Inferior parietal cortex (tissue), 1 donor: ENCODE measurements around the gene TCERG1L.
"Not testable (repeated sequence)": the region's sequence is repeated elsewhere in the genome, so short reads cannot be mapped to it uniquely, and the experiment has no call there.

Experiments used
- DNase-seq: peaks from one replicate; pipeline ENCODE4 v3.0.0-alpha.2; 2016; ENCODE audit errors: extremely low spot score

TCERG1L gene

DNA sequence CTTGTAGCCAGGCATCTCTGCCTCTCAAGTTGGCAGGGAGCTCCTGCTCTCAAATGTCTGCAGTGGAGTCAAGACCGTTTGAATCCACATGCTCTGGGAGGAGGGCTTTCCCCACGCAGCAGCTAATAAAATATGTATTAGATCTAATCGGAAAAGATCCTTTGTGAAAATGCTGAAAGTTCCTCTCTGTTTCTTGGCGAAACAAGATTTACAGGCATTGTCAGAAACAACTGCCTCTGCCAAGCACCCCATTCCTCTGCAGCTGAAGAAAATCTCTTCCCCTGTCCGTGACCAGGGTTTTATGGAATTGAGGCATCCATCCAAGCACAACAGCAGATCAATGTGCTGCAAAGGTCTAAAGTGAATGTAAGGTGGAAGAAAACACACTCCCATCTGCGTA lies 165.8 kb downstream of the TCERG1L start:
- DNase-seq, result no peak

DNA sequence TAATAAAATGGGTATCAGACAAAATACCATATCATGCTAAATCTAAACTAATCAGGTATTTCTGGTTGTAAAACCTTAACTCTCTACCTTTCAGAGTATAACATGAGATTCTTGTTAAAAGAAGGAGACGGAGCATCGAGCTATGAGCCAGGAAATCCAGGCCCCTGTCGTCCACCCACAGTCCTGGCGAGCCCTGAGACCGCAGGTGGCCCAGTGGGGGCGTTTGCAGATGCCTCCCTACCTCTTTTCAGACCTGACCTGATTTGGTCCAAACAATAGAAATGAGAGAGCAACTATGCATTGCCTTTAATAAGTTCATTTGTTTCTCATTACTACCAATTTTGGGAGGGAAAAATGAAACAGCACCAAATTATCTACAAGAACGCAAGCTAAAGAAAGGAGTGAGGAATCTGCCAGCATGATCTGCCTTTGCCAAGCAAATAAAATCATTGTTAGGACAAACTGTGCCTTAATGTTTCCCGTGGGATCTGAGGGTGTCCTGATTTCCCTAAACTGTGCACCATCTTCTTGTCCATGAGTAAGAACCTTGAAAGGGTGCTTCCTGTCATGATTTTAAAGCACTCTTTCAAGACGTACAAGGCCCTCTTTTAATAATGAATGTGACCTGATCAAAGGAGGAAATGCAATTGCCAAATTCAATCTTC lies 166.7 kb downstream of the TCERG1L start:
- DNase-seq, result peak; percentile 16

DNA sequence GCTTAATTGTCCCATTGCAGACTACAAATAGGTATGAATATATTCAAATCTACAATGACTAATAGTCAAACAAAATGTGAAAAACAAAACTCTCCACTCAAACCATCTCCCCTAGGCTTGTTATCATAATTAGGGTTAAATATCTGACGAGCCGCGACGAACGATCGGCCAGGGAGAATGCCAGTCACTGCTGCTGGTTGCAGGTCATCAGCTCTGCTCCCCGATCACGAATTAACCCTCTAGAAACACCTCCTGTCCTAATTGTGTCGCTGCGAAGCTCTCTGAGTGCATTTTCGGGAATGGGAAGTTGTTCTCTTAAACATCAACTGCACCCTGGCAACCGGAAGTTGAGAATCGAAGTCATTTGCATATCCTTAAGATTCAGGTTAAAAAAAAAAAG lies 167.3 kb downstream of the TCERG1L start:
- DNase-seq, result no peak

DNA sequence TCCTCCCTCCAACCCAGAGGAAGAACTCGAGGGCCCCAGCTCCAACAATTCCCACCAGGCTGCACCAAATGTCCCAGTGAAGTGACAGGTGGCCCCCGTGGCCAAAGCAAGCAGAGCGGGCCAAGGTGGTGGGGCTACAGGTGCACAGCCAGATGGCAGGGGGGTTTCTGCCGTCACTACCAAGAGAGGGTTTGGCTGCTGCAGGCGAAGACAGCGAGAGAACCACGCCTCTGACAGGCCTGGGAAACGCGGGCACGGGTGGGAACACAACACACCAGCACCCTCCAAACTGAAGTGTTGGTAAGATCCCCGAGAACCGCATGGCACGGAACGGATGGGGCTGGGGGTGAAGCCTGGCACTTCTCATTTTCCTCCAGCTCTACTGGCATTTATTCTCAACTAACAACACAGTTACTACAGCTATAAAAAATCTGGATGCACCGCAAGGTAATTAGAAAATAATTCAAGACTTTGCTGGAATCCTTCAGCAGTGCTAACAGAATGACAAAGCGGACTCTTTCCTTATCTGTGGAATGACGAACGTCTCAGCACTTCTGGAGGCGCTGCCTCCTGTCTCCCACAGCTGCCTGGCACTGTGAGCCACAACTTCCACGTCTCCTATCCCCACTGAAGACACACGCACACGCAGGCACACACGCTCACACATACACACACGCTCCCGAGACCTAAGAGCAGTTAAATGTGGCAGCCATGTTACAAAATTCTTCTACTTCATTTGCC lies 167.9 kb downstream of the TCERG1L start:
- DNase-seq, result no peak

DNA sequence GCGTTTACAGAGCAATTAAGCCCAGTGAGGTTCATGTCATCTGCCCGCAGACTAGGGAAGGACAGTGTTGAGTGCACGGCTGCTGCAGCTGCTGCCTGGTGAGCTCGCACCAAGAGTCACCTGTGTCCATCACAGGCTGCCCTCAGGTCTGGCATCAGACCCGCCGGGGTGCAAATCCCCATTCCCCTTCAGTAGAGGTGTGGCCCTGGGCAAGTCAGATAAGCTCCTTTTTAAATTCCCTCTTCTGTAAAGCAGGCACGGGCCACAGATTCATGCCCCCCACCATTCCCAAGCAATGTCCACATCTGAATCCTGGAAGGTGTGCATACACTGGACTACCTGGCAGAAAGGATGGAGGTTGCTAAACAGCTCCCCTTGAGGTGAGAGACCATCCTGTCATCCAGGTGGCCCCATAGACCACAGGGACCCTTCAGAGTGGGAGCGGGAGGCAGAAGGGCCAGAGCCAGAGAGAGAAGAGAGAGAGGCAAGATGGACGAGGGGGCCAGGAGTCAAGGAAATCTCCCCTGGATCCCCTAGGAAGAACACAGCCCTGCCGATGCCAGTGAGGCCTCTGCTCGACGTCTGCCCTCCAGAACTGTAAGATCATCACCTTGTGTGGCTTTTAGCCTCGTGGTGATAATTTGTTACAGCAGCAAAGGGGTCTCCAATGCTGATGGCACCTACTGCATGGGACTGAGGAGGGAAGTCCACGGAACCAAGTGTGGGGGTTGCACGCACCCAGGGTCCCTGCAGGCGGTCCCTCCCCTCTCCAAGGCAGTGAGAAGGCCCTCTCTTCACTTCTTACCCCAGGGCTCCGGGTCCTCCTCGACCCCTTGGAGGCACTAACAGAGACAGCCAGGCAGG lies 168.8 kb downstream of the TCERG1L start:
- DNase-seq, result no peak

DNA sequence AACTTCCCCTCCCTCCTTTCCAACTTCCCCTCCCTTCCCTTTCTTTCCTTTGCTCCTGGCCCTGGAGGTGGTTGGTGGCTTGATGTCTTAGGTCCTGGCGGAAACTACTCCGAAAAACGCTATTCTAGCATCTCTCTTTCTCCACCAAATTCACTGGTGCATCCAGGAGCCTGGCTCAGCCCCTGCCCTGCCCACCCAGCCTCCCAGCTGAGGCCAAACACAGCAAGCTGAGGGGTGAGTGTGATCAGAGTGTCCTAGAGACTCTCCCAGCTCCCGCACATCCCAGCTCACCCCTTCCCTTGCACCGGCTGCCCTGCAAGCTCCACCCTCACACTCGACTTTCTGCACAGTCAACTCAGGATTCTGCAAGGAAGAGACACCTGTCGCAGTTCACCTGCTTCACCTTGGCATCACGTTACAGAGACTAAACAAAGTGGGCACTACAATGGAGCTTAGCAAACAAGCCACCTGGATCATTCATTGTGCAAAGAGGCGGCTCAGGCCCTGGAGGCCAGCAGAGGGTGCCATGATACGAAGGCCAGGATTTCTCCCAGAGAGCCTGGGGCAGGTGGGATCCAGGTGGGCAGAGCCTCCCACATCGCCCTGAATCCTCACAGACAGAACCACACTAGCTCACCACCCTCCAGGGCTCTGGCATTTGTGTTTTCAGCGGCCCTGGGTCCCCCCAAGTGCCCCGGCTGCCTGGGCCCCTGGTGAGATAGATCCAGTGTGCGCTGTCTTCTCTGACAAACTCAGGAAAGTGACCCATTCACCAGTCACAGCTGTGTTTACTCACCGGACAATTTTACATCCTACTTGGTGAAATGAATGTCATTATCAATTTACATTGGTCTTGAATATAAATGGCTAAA lies 169.6 kb downstream of the TCERG1L start:
- DNase-seq, result no peak

DNA sequence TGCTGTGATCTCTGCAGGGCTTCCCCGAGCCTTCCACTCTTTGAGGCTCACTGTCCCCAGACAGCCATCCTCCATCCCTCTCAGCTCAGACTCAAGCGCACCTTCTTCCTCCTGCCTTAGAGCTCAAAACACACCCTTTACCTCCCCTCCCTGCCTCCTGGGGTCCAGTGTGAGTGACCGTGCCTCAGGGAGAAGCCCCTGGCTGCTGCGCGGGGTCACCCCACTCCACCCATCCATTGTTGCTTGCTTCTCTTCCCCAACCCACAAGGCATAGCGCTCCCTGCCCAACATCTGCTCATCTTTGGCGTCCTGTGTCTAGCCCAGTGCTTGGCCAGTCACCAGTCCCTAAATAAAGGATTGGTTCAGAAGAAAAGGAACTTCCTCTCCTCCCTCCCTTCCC lies 170.3 kb downstream of the TCERG1L start:
- DNase-seq, result no peak

DNA sequence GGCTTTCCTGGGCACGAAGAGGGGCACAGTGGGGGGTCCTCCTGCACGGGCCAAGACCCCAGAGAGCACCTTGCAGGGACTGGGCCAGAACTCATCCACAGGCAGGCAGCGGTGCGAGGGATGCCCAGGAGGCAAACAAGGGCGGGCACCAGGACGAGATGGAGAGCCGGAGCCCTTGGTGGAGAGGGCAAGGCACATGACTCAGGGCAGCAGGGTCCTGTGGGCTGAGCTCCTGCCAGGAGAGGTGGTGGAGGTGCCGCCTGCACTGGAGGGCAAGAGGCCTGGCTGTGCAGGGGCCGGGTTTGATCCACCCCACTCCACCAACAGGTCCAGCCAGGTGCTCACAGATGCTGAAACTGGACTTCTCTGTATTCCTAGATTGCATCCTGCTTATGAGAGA lies 170.9 kb downstream of the TCERG1L start:
- no peak for DNase-seq

DNA sequence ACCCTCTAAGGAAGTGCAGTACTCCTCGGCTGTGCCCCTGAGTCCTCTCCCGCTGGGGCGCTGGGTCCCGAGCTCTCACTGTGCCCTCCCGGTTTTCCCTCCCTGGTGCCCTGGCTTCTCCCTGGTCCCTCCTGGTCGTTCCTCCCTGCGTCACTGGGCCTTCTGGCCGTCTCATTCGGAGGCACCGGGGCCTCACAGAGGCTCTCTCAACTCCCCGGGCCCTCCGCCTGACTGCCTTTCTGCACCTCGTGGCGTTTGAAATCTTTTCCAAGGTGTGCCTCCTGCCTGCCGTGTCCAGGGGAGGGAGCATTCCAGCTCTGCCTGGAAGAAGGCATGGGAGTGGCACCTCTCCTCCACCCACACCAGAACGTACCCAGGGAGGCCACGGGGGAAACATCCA lies 174.3 kb downstream of the TCERG1L start:
- no peak for DNase-seq

DNA sequence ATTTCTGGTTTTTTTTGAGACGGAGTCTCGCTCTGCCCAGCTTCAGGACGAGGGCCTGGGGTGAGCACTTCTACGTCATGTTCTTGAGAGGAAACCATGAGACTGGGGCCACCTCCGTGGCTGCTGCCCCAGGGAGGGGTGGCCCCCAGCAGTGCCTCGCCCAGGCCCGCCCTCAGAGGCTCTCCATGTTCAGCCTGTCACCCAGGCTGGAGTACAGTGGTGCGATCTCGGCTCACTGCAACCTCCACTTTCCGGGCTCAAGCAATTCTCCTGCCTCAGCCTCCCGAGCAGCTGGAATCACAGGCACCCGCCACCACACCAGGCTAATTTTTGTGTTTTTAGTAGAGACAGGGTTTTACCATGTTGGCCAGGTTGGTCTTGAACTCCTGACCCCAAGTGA lies 175.2 kb downstream of the TCERG1L start:
- DNase-seq, result not testable (repeated sequence)

DNA sequence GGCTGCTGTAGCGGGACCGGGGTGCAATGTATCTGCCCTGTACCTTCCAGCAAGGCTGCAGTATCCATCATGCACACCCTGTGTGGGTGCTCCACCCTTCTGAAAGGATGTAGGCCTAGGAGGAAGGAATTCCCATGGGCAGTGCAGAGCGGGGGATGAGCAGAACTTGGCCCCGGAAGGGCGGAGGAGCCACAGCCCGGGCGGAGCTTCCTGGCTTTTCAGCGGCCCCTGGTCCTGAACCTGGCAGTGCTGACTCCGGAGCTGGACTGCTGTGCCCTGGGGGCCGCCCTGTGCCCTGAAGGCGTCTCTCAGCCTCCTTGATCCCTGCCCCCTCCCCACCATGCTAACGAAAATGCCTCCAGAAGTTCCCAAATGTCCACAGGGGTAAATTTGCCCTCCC lies 175.8 kb downstream of the TCERG1L start:
- no peak for DNase-seq

DNA sequence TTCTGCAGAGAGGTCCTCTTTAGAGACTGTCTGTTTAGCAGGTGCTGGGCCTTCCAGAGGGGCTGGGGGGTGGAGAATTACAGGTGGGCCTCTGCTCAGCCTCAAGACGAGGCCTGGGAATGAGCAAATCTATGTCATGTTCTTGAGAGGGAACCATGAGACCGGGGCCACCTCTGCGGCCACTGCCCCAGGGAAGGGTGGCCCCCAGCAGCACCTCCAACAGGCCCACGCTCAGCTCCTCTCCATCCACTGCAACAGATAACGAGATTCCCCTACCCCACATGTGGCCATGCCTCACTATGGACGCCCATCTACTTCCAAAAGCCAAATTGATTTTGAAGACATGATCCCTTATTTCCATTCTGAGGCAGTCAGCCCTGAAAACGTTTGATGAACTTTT lies 176.9 kb downstream of the TCERG1L start:
- DNase-seq, result no peak

DNA sequence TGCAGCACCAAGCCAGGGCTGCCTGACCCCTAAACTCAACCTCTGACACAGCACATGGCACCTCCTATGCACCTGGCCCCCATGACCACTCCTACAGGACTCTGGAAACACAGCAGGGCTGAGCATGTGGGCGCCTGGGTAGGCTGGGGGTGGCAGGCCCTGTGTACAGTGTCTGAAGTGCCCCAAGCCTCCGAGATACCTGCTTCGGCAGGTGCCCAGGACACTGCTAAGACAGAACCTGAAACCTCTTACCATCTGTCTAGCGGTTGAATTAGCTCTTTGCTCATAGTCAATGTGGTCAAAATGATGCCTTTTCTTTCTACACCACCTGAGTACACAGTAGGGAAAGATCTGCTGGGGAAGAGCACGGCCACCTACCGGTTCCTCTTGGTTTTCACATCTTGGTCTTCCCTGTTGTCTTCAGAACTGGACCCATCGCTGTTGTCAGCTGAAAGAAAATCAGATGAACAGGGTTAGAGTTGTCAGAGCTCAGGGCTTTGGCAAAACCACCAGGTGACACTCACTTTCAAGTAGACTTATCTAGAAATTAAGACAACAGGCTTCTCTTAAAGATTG lies 177.4 kb downstream of the TCERG1L start:
- no peak for DNase-seq

DNA sequence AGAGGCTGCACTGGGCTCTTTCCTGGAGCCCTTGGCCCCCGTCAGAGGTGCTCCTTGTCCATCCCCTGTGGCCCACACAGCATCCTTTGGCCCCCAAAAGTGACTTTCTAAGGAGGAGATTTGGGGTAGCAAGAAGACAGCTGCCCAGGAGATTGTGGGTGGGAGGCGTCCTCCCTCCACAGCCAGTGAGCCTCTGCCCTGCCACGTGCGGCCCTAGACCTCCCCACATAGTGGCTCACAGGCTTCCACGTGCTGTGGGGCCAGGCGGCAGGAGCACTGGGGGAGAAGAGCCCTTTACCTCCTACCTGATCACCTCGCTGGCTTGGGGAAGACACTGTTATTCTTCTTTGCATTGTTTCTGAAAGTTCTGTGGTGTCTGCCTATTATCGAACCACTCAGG lies 178.8 kb downstream of the TCERG1L start:
- DNase-seq, result no peak

DNA sequence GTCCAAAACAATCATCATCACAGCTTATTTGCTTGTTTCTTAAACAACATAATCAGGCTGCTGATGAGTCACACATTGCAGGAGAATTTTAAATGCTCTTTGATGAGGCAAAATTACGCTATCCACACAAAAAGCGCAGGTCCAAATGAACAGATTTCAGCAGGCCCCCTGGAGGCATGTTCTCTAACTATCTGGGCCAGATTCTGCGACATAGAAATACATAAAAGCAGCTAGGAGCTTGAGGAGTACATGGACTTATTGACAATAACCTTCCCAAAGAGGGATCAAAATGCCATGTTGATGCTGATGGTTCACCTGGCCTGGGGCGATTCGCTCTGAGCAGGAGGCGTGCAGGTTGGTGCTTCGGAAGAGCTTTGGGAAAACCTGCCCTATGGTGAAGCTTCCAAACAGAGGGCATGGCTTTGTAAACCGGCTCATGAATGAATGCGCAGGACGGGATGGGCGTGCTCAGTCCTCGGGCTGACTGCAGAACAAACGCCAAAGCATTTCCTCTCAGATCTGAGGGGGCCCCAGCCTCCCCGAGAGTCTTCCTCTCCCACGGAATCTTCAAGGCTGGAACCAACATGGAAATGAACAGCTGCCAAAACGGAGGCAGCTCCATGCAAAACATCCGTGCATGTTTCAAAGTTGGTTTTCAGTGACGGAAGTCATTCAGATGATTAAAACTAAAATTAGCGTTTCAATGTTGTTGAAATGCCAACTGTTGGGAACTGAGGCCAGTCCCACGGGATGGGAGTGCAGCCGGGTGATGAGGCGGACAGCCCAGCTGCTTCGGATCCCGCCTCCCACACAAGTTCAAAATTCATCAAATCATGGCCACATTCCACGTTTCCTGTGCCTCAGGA lies 179.6 kb downstream of the TCERG1L start:
- DNase-seq, result peak; percentile 43

DNA sequence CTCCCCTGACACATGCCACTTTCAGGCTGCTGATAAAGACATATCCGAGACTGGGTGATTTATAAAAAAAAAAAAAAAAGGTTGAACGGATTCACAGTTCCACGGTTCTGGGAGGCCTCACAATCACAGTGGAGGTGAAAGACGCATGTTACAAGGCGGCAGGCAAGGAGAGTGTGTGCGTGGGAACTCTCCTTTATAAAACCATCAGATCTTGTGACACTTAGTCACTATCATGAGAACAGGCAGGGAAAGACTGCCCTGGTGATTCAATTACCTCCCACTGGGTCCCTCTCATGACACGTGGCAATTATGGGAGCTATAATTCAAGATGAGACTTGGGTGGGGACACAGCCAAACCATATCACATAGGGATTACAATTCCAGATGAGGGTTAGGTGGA lies 181.5 kb downstream of the TCERG1L start:
- no peak for DNase-seq

DNA sequence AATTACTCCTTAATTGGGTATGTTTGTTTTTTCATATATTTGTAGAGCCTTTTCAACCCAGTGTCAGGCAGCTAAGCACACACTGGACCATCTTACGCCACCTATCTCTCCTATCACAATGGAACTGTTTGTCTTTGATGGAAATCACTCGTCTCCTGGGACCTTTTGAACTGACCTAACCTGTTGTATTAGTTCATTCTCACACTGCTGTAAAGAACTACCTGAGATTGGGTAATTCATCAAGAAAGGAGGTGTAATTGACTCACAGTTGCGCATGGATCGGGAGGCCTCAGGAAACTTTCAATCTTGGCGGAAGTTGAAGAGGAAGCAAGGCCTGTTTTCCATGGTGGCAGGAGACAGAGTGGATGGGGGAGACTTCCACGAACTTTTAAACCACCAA lies 182.0 kb downstream of the TCERG1L start:
- DNase-seq, result no peak

DNA sequence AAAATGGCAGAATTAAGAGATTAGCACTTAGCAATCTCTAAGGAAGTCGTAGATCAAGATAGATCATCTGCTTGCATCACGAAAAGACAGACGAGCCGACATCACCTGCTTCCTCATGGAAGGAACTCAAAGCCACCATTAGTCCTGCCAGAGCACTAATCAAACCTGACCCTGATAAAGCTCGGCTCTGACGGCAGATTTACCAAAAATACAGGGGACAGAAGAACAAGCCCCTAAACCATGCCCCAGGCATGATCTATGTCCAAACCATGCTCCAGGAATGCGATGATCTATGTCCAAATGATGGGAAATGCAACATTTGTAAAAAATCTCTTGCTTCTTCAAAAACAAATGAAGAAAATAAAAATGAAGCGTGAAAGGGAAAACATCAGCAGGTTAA lies 182.8 kb downstream of the TCERG1L start:
- DNase-seq, result no peak

DNA sequence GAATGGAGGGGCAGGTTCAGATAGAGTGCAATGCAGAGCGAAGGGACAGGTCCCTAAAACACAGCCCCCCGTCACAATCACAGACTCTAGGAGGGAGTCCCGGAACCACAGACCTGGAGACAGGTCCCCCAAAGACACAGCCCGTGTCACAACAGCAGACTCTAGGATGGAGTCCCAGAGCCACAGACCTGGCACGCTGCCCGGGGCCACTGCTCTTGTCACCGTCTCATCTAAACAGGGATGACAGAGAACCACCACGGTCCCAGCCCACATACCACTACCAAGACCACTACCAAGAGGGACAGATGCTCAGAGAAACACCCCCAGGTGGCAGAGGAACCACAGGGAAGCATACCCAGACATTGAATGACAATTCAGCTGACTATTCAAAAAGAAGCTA lies 183.9 kb downstream of the TCERG1L start:
- DNase-seq, result no peak

DNA sequence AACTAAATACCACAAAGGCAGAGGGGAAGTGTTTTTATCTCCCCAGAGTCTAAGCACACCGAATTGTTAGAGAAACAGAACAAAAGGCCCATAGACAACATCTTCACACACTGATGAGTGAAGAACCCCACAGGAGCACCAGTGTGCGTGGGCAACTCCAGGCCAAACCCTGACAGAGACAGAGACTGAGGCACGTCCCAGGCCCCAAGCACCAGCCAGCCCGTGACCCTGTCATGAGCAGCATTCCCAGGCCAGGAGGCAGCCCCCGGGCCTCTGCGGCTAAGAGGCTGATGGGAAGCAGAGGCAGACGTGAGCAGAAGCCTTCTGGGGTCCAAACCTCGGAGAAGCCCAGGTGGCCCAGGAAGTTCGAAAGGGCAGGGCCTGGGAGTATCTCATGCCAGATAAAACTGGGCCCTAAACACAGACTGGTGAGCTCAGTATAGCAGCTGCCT lies 184.4 kb downstream of the TCERG1L start:
- no peak for DNase-seq
